Neural crest cell (in vitro differentiated cells): Measurements from ENCODE around the gene DYRK2. TPM values are rescaled to one million over a fixed set of nuclear protein-coding genes. Genes with fewer than 3 reads are reported as not detected.

Experiments used
- DNase-seq: peaks from one replicate; pipeline ENCODE4 v3.0.0; 2021; ENCODE audit warnings: low read depth, mixed read lengths, low spot score
- H3K27ac Mint-ChIP-seq: one replicate; pipeline ENCODE4 v1.8.0; 2021; ENCODE audit warnings: mild to moderate bottlenecking, mixed read lengths; ENCODE audit not compliant: unreplicated experiment
- H3K27me3 Mint-ChIP-seq: 2 replicates; pipeline ENCODE4 v1.8.0; 2021; ENCODE audit warnings: low read depth, mild to moderate bottlenecking, mixed read lengths
- H3K36me3 Mint-ChIP-seq: 2 replicates; pipeline ENCODE4 v1.8.0; 2021; ENCODE audit warnings: low read depth, mild to moderate bottlenecking, mixed read lengths
- H3K4me1 Mint-ChIP-seq: 2 replicates; pipeline ENCODE4 v1.8.0; 2021; ENCODE audit warnings: mixed read lengths
- H3K4me3 Mint-ChIP-seq: one replicate; pipeline ENCODE4 v1.8.0; 2021; ENCODE audit warnings: mild to moderate bottlenecking, mixed read lengths
- H3K9me3 Mint-ChIP-seq: 2 replicates; pipeline ENCODE4 v1.8.0; 2021; ENCODE audit warnings: mixed read lengths
- CTCF ChIP-seq: fragments of 200-600 bp; sonication (generic); conservative IDR thresholded peaks from 2 replicates; pipeline ENCODE4 v1.5.0; 2021; ENCODE audit warnings: antibody characterized with exemption, mild to moderate bottlenecking
- total RNA-seq: library from RNA; stranded (reverse); gene quantifications from 2 replicates; pipeline ENCODE4 v1.2.1, GENCODE V29; 2021

The DYRK2 gene
- total RNA-seq, 1 donor from 2014 or later: 48.1 TPM

GRCh38 chr12:67645601-67646000 lies 2.9 kb upstream of the DYRK2 start:
- DNase-seq: no peak
- no peak for TF ChIP-seq CTCF
- Mint-ChIP-seq H3K4me1 (peaks cover 21% of the 10 kb centered on the region), H3K27me3 (peaks cover 6% of the 10 kb centered on the region), H3K9me3 (no peaks in the 10 kb centered on the region), H3K27ac (no peak overlapping the region), H3K36me3 (peaks cover 3% of the 10 kb centered on the region), H3K4me3 (no peak overlapping the region)

- H3K27me3 Mint-ChIP-seq: peaks cover 6% of the 10 kb centered on the region
- no peak overlapping the region for H3K27ac Mint-ChIP-seq
- no peaks in the 10 kb centered on the region for H3K9me3 Mint-ChIP-seq
- H3K4me3 Mint-ChIP-seq: peak overlapping the region; percentile 98
- TF ChIP-seq CTCF: no peak
- no peak for DNase-seq
- H3K4me1 Mint-ChIP-seq: peaks cover 33% of the 10 kb centered on the region
- peaks cover 3% of the 10 kb centered on the region for H3K36me3 Mint-ChIP-seq
These were observed 1.8 kb upstream of the DYRK2 start for GRCh38 chr12:67646775-67647174.

GRCh38 chr12:67647181-67647798 lies 1.3 kb upstream of the DYRK2 start:
- peak overlapping the region; percentile 98 for H3K27ac Mint-ChIP-seq
- H3K9me3 Mint-ChIP-seq: no peaks in the 10 kb centered on the region
- H3K4me1 Mint-ChIP-seq: peaks cover 34% of the 10 kb centered on the region
- no peak for DNase-seq
- TF ChIP-seq CTCF: no peak
- peaks cover 3% of the 10 kb centered on the region for H3K36me3 Mint-ChIP-seq
- peak overlapping the region; percentile 98 for H3K4me3 Mint-ChIP-seq
- peaks cover 6% of the 10 kb centered on the region for H3K27me3 Mint-ChIP-seq

GRCh38 chr12:67647799-67648520 lies 585 bp upstream of the DYRK2 start:
- peak; percentile 55 for TF ChIP-seq CTCF
- no peaks in the 10 kb centered on the region for H3K9me3 Mint-ChIP-seq

GRCh38 chr12:67649261-67649569 lies 670 bp downstream of the DYRK2 start:
- DNase-seq: no peak
- H3K27ac Mint-ChIP-seq: no peak overlapping the region
- H3K36me3 Mint-ChIP-seq: peaks cover 12% of the 10 kb centered on the region
- H3K4me3 Mint-ChIP-seq: no peak overlapping the region
- H3K4me1 Mint-ChIP-seq: peaks cover 45% of the 10 kb centered on the region
- H3K9me3 Mint-ChIP-seq: no peaks in the 10 kb centered on the region
- peaks cover 6% of the 10 kb centered on the region for H3K27me3 Mint-ChIP-seq
- TF ChIP-seq CTCF: no peak

More at GRCh38 chr12:67647799-67648520, 585 bp upstream of the DYRK2 start:
- H3K4me3 Mint-ChIP-seq: peak overlapping the region; percentile 98
- peak overlapping the region; percentile 98 for H3K27ac Mint-ChIP-seq
- H3K4me1 Mint-ChIP-seq: peaks cover 34% of the 10 kb centered on the region
- H3K36me3 Mint-ChIP-seq: peaks cover 3% of the 10 kb centered on the region
- DNase-seq: peak; percentile 56
- H3K27me3 Mint-ChIP-seq: peaks cover 6% of the 10 kb centered on the region
